HepG2 (cell line): Measurements from ENCODE around the gene TUBA4A. TPM values are rescaled to one million over a fixed set of nuclear protein-coding genes. Genes with fewer than 3 reads are reported as not detected.
A peak's percentile ranks its signal among the peaks of the same experiment; 100 is the strongest.

Source experiments
- ATF4 ChIP-seq, 2 experiments: fragments of 450-650 bp in 1 of 2; sonication (generic) in 1 of 2; formaldehyde crosslinking; IDR thresholded peaks; 2 replicates each; pipeline versions ENCODE4 v1.5.0 to v1.8.0; 2020 to 2022; ENCODE audit warnings: mild to moderate bottlenecking in 1 of 2, missing genetic modification reagents in 1 of 2
- CENPT ChIP-seq: sonication (generic); formaldehyde crosslinking; IDR thresholded peaks from 2 replicates; pipeline ENCODE4 v1.8.0; 2022; ENCODE audit warnings: low read depth, mild to moderate bottlenecking, moderate library complexity, missing genetic modification reagents
- DPF2 ChIP-seq: sonication (generic); formaldehyde crosslinking; IDR thresholded peaks from 2 replicates; pipeline ENCODE4 v1.4.0; 2020; ENCODE audit warnings: mild to moderate bottlenecking, low read depth, missing genetic modification reagents, borderline replicate concordance
- ETS1 ChIP-seq: sonication (generic); formaldehyde crosslinking; IDR thresholded peaks from 2 replicates; pipeline ENCODE4 v1.4.0; 2020; ENCODE audit warnings: missing genetic modification reagents
- ETV6 ChIP-seq: sonication (generic); formaldehyde crosslinking; conservative IDR thresholded peaks from 2 replicates; pipeline ENCODE4 v1.4.0; 2020; ENCODE audit warnings: missing genetic modification reagents
- FOXC1 ChIP-seq: sonication (generic); formaldehyde crosslinking; IDR thresholded peaks from 2 replicates; pipeline ENCODE4 v1.8.0; 2022; ENCODE audit warnings: mild to moderate bottlenecking, missing genetic modification reagents, borderline replicate concordance
- GATAD2A ChIP-seq: IDR thresholded peaks from 2 replicates; pipeline ENCODE4 v1.6.1; 2016
- PAWR ChIP-seq: sonication (generic); formaldehyde crosslinking; IDR thresholded peaks from 2 replicates; pipeline ENCODE4 v1.4.0; 2020; ENCODE audit warnings: missing genetic modification reagents, mild to moderate bottlenecking, borderline replicate concordance
- REST ChIP-seq, 2 experiments: IDR thresholded peaks; 2 replicates each; pipeline ENCODE4 v1.6.1; 2011 to 2012; ENCODE audit warnings: low read length in 2 of 2, borderline replicate concordance in 1 of 2, low read depth in 1 of 2, mild to moderate bottlenecking in 1 of 2, moderate library complexity in 1 of 2
- TRIM24 ChIP-seq: sonication (generic); formaldehyde crosslinking; IDR thresholded peaks from 2 replicates; pipeline ENCODE4 v1.8.0; 2022; ENCODE audit warnings: mild to moderate bottlenecking, missing genetic modification reagents
- ZNF274 ChIP-seq: sonication (generic); formaldehyde crosslinking; IDR thresholded peaks from 2 replicates; pipeline ENCODE4 v1.5.1; 2020; ENCODE audit warnings: mild to moderate bottlenecking, missing genetic modification reagents
- ZNF446 ChIP-seq: sonication (generic); formaldehyde crosslinking; IDR thresholded peaks from 2 replicates; pipeline ENCODE4 v1.5.0; 2020; ENCODE audit warnings: mild to moderate bottlenecking, missing genetic modification reagents
- ZNF460 ChIP-seq: sonication (generic); formaldehyde crosslinking; IDR thresholded peaks from 2 replicates; pipeline ENCODE4 v1.5.1; 2020; ENCODE audit warnings: missing genetic modification reagents, mild to moderate bottlenecking, borderline replicate concordance
- ZNF660 ChIP-seq: sonication (generic); formaldehyde crosslinking; IDR thresholded peaks from 2 replicates; pipeline ENCODE4 v1.5.1; 2020; ENCODE audit warnings: mild to moderate bottlenecking, low read depth, missing genetic modification reagents, borderline replicate concordance
- ZNF703 ChIP-seq: sonication (generic); formaldehyde crosslinking; IDR thresholded peaks from 2 replicates; pipeline ENCODE4 v1.5.1; 2020; ENCODE audit warnings: missing genetic modification reagents, mild to moderate bottlenecking, moderate library complexity, borderline replicate concordance
- polyA plus RNA-seq, 8 experiments: library from polyadenylated mRNA; depleted of rRNA in 3 of 8; stranded (reverse) in 7 of 8; unstranded in 1 of 8; fragments of >200 nt; fragmentation: Illumina TruSeq in 4 of 8; extraction: Trizol in 4 of 8; gene quantifications; 2 replicates each; pipeline versions ENCODE4 v1.2.1 to v1.2.3, GENCODE V29; 2011 to 2016; ENCODE audit warnings: low read depth in 4 of 8, missing spikeins in 1 of 8, mixed read lengths in 1 of 8; ENCODE audit not compliant: insufficient read depth in 1 of 8
- total RNA-seq, 5 experiments: library from RNA; depleted of rRNA; stranded (reverse); fragments of >200 nt; fragmentation: Illumina TruSeq; extraction: Trizol; gene quantifications; 2 replicates each; pipeline ENCODE4 v1.2.3, GENCODE V29; 2016; ENCODE audit warnings: low read depth in 1 of 5
- TF ChIP-seq, protein P1 (sequence below): sonication (generic); formaldehyde crosslinking; IDR thresholded peaks from 2 replicates; pipeline ENCODE4 v1.9.0; 2021; ENCODE audit warnings: missing genetic modification reagents, borderline replicate concordance
- TF ChIP-seq, protein P2 (sequence below): sonication (generic); formaldehyde crosslinking; IDR thresholded peaks from 2 replicates; pipeline ENCODE4 v1.4.0; 2020; ENCODE audit warnings: mild to moderate bottlenecking, missing genetic modification reagents

Gene TUBA4A
- total and polyA plus RNA-seq, 2 of the 13 experiments (the other 11 are each of a cell fraction or from before 2014, with no cell fraction given), result 1.3 to 12.7 TPM

DNA sequence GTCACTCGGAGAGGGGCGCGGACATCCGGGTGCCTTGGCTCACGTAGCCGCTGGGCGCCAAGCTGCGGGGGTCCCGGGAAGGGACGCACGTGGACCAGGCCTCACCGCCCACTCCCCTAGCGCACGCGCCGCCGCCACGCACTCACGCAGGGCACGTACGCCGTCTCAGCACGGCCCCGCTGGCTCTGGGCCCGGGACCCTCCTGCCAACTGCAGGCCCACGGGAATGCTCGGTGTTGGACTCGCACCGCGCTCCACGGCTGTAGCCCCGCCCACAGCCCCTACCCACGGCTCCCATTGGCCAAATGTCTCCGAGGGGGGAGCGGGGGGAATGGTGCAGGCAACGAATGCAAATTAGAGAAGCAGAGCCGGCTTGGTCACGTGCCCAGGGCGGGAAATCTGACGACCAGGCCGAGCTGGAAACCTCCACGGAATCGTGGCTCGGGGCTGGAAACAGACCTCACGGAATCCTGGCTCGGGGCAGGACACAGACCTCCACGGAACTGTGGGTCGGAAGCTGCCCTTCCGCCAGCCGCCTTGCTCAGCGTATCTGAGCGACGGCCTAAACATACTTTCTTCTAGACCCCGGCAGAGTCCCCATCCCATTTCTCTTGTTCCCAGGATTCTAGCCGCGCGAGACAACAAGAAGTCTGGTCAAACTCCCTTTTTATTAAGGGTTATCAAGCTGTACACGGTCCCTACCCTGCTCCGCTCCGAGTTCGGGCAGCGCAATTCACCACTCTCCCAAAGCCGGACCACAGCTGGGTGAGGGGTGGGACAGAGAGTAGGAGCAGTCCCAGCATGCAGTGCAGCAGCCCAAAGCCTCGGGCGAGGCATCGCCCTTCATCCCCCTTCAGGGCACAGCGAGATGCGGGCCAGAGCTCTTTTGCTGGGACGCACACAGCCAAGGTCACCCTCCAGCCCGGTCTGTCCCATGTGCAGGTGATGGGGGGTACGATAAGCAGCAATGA lies 34.7 kb downstream of the TUBA4A start, which contains the start of gene ABCB6 (continued):
- TF ChIP-seq, protein P1, sequence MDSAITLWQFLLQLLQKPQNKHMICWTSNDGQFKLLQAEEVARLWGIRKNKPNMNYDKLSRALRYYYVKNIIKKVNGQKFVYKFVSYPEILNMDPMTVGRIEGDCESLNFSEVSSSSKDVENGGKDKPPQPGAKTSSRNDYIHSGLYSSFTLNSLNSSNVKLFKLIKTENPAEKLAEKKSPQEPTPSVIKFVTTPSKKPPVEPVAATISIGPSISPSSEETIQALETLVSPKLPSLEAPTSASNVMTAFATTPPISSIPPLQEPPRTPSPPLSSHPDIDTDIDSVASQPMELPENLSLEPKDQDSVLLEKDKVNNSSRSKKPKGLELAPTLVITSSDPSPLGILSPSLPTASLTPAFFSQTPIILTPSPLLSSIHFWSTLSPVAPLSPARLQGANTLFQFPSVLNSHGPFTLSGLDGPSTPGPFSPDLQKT (CRISPR knock-in tag), result 0 out of 2 replicates have a peak, but pooled peaks have one; percentile 5
- TF ChIP-seq ZNF660 (no peak), REST (IDR thresholded peaks at IDR 0.05; ENCODE audit: borderline replicate concordance in 1 of 2, low read depth in 1 of 2, low read length in 2 of 2) (no peak; a peak in 1 of 4 replicates), ATF4 (CRISPR knock-in tag; IDR thresholded peaks at IDR 0.05) (no peak; a peak in 1 of 4 replicates), ZNF274 (CRISPR knock-in tag) (peak; percentile 99), GATAD2A (CRISPR knock-in tag) (peak; percentile 68), ETS1 (peak; percentile 92; the same call in 1 of the 2 replicates), PAWR (CRISPR knock-in tag) (no peak), DPF2 (0 out of 2 replicates have a peak, but pooled peaks have one; percentile 11), ETV6 (CRISPR knock-in tag) (peak; percentile 94), TRIM24 (CRISPR knock-in tag) (no peak), ZNF460 (CRISPR knock-in tag) (no peak), ZNF446 (CRISPR knock-in tag) (peak; percentile 97; the same call in 1 of the 2 replicates), FOXC1 (CRISPR knock-in tag) (peak; percentile 99), CENPT (CRISPR knock-in tag) (peak; percentile 78), ZNF703 (peak; percentile 84; the same call in 1 of the 2 replicates)
- TF ChIP-seq, protein P2, sequence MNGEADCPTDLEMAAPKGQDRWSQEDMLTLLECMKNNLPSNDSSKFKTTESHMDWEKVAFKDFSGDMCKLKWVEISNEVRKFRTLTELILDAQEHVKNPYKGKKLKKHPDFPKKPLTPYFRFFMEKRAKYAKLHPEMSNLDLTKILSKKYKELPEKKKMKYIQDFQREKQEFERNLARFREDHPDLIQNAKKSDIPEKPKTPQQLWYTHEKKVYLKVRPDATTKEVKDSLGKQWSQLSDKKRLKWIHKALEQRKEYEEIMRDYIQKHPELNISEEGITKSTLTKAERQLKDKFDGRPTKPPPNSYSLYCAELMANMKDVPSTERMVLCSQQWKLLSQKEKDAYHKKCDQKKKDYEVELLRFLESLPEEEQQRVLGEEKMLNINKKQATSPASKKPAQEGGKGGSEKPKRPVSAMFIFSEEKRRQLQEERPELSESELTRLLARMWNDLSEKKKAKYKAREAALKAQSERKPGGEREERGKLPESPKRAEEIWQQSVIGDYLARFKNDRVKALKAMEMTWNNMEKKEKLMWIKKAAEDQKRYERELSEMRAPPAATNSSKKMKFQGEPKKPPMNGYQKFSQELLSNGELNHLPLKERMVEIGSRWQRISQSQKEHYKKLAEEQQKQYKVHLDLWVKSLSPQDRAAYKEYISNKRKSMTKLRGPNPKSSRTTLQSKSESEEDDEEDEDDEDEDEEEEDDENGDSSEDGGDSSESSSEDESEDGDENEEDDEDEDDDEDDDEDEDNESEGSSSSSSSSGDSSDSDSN (CRISPR knock-in tag), result peak; percentile 95
